GM13976 (cell line): ENCODE measurements around the gene CNST.

ENCODE experiments used
- DNase-seq: peaks from one replicate; pipeline ENCODE4 v3.0.0; 2012; ENCODE audit warnings: low spot score
- CTCF ChIP-seq: IDR thresholded peaks from 2 replicates; pipeline ENCODE4 v1.5.1; 2012; ENCODE audit warnings: borderline replicate concordance, mild to moderate bottlenecking; ENCODE audit not compliant: insufficient read depth; ENCODE audit errors: extremely low read depth, missing control alignments, control extremely low read depth
- in situ Hi-C: fragments of 300-500 bp; cut with MboI; formaldehyde crosslinking; loops from one replicate; pipeline ENCODE4 v1.12.0; 2022; ENCODE audit warnings: low sequenced_read_pairs, mixed read lengths, inconsistent platforms; ENCODE audit not compliant: unreplicated experiment

Gene CNST

GRCh38 chr1:246527402-246528088 lies 38.7 kb upstream of the CNST start:
- in situ Hi-C loops = no loop called here
- DNase-seq = no peak
- no peak for TF ChIP-seq CTCF

- in situ Hi-C loops = no loop called here
- TF ChIP-seq CTCF = no peak
- no peak for DNase-seq
Observed at GRCh38 chr1:246528933-246529731, 37.1 kb upstream of the CNST start.

- TF ChIP-seq CTCF = no peak
- no peak for DNase-seq
- in situ Hi-C loops = no loop called here
Observed at GRCh38 chr1:246530482-246530881, 35.8 kb upstream of the CNST start.

- no peak for DNase-seq
- in situ Hi-C loops = no loop called here
- no peak for TF ChIP-seq CTCF
Observed at GRCh38 chr1:246532519-246532918, 33.7 kb upstream of the CNST start.

- no peak for DNase-seq
- no peak for TF ChIP-seq CTCF
- in situ Hi-C loops = no loop called here
Observed at GRCh38 chr1:246533371-246533905, 32.8 kb upstream of the CNST start.

GRCh38 chr1:246534114-246534513 lies 32.1 kb upstream of the CNST start:
- no peak for TF ChIP-seq CTCF
- in situ Hi-C loops = no loop called here
- DNase-seq = no peak
